Measurements from ENCODE around the gene ABCC10. TPM values are rescaled to one million over a fixed set of nuclear protein-coding genes. Genes with fewer than 3 reads are reported as not detected.
"Not testable (repeated sequence)": the region's sequence is repeated elsewhere in the genome, so short reads cannot be mapped to it uniquely, and the experiment has no call there.

The ABCC10 gene
- total RNA-seq, 1 experiment from 2014 or later: 28.4 TPM

GRCh38 chr6:43421831-43422230, 5.5 kb upstream of the ABCC10 start:
- Histone ChIP-seq H3K4me3 (no peak overlapping the region), H2AFZ (no peak overlapping the region), H3K36me3 (ENCODE audit: low read depth) (no peaks in the 10 kb centered on the region), H4K20me1 (ENCODE audit: insufficient read depth) (no peaks in the 10 kb centered on the region), H3K9me3 (ENCODE audit: insufficient read depth, low read depth) (no peaks in the 10 kb centered on the region), H3K9me2 (ENCODE audit: insufficient read depth) (no peaks in the 10 kb centered on the region), H3K79me2 (ENCODE audit: low read depth) (no peaks in the 10 kb centered on the region), H3F3A (ENCODE audit: insufficient read depth, low read depth) (no peaks in the 10 kb centered on the region; the same call in 1 of the 2 replicates), H3K4me2 (no peak overlapping the region), H3K4me1 (replicated peaks; ENCODE audit: insufficient read depth) (0 out of 2 replicates have a peak, but pooled peaks cover 3% of the 10 kb centered on the region), H3K27me3 (ENCODE audit: insufficient read depth, low read depth) (no peaks in the 10 kb centered on the region), H3K27ac (no peak overlapping the region)
- DNase-seq: no peak
- POLR2A ChIA-PET (ENCODE audit: unreplicated experiment): no interaction called here
- intact Hi-C loops (cut with micrococcal nuclease; ENCODE audit: unreplicated experiment): no loop called here
- no TSS peak for BruUV-seq (replicated peaks)
- TF ChIP-seq EZH2 (IDR thresholded peaks at IDR 0.05; ENCODE audit: low read depth) (no peak), CTCF (conservative IDR thresholded peaks at IDR 0.05) (no peak)
- CTCF ChIA-PET: interaction anchor here (0.6 kb wide), 1 partner anchor 124 kb away, joined by 6 read pairs; the partner anchor contains the start of gene SLC22A7

GRCh38 chr6:43425083-43425482, 2.3 kb upstream of the ABCC10 start:
- H3K9me2 ChIP-seq (ENCODE audit: insufficient read depth); H3K36me3 ChIP-seq (ENCODE audit: low read depth); H3K9me3 ChIP-seq (ENCODE audit: insufficient read depth, low read depth); DNase-seq; H3K4me2 ChIP-seq; H2AFZ ChIP-seq; H3K27me3 ChIP-seq (ENCODE audit: insufficient read depth, low read depth); H3K27ac ChIP-seq; POLR2A ChIA-PET (ENCODE audit: unreplicated experiment); CTCF ChIA-PET; H3K4me3 ChIP-seq; BruUV-seq (replicated peaks); H4K20me1 ChIP-seq (ENCODE audit: insufficient read depth); H3F3A ChIP-seq (ENCODE audit: insufficient read depth, low read depth): not testable (repeated sequence)
- Histone ChIP-seq H3K4me1 (replicated peaks; ENCODE audit: insufficient read depth) (peaks cover 19% of the 10 kb centered on the region), H3K79me2 (ENCODE audit: low read depth) (peaks cover 19% of the 10 kb centered on the region)
- intact Hi-C loops (cut with micrococcal nuclease; ENCODE audit: unreplicated experiment): loop anchor here (5.0 kb wide), 1 partner anchor 58 kb away; the partner anchor contains the start of gene ZNF318

- H3K9me2 ChIP-seq (ENCODE audit: insufficient read depth): no peaks in the 10 kb centered on the region
- no TSS peak for BruUV-seq (replicated peaks)
- H3K79me2 ChIP-seq (ENCODE audit: low read depth): peaks cover 22% of the 10 kb centered on the region
- DNase-seq: no peak
- peak overlapping the region; percentile 80 for H2AFZ ChIP-seq
- no peaks in the 10 kb centered on the region for H4K20me1 ChIP-seq (ENCODE audit: insufficient read depth)
- peak overlapping the region; percentile 64 for H3K27ac ChIP-seq
- intact Hi-C loops (cut with micrococcal nuclease; ENCODE audit: unreplicated experiment): loop anchor here (2.0 to 5.0 kb wide), 2 partner anchors 28 to 60 kb away; partner anchors contain the start of genes DLK2 and ZNF318
- peak overlapping the region; percentile 87 for H3K4me3 ChIP-seq
- H3F3A ChIP-seq (ENCODE audit: insufficient read depth, low read depth): peaks cover 8% of the 10 kb centered on the region; the same call in 1 of the 2 replicates
- ChIA-PET POLR2A (ENCODE audit: unreplicated experiment) (interaction anchor here (0.6 to 0.8 kb wide), 4 partner anchors 9 to 1643 kb away, joined by 3 to 10 read pairs (median 7); partner anchors contain the start of gene CUL7), CTCF (interaction anchor here (0.7 kb wide), 2 partner anchors 20 to 27 kb away, joined by 4 read pairs; no protein-coding TSS in a partner anchor)
- H3K36me3 ChIP-seq (ENCODE audit: low read depth): no peaks in the 10 kb centered on the region
- H3K4me2 ChIP-seq: peak overlapping the region; percentile 94
- TF ChIP-seq CTCF (conservative IDR thresholded peaks at IDR 0.05) (no peak), EZH2 (IDR thresholded peaks at IDR 0.05; ENCODE audit: low read depth) (no peak)
- H3K4me1 ChIP-seq (replicated peaks; ENCODE audit: insufficient read depth): peaks cover 19% of the 10 kb centered on the region
- no peaks in the 10 kb centered on the region for H3K27me3 ChIP-seq (ENCODE audit: insufficient read depth, low read depth)
- H3K9me3 ChIP-seq (ENCODE audit: insufficient read depth, low read depth): no peaks in the 10 kb centered on the region
These were observed 374 bp upstream of the ABCC10 start for GRCh38 chr6:43426928-43427405.
